Hypothalamus (tissue), 51 donors: Measurements from ENCODE around the gene PLPP6.
"Not testable (repeated sequence)": the region's sequence is repeated elsewhere in the genome, so short reads cannot be mapped to it uniquely, and the experiment has no call there.

Source experiments
- DNase-seq, 51 donors: peaks; one replicate each; lab custom pipeline; 2025; lab: John Stamatoyannopoulos, UW

PLPP6 gene

DNA sequence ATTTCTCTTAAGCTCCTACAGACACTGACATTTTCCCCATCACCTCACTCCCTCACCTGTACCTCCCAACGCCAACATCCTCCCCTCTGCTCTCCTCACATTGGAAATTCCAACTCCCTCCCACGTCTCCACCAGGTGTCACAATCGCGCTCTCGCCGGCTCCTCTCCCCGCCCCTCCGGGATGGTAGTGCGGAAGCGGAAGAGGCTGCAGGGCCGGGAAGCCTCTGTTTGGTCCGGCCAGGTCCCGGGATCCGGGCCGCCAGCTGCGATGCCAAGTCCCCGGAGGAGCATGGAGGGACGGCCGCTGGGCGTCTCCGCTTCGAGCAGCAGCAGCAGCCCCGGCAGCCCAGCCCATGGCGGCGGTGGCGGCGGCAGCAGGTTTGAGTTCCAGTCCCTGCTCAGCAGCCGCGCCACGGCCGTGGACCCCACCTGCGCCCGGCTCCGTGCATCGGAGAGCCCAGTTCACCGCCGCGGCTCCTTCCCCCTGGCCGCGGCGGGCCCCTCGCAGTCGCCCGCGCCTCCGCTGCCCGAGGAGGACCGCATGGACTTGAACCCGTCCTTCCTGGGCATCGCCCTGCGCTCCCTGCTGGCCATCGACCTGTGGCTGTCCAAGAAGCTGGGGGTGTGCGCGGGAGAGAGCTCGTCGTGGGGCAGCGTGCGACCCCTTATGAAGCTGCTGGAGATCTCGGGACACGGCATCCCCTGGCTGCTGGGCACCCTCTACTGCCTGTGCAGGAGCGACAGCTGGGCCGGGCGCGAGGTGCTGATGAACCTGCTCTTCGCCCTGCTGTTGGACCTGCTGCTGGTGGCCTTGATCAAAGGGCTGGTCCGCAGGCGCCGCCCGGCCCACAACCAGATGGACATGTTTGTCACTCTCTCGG is at the start of gene PLPP6:
Gene PLPP6, plus strand, starts transcription at position 187 of the 881 bp plus-strand sequence. Its CDS starts 82 bp downstream, at position 269.
- peak in 50 of 51 donors; percentile 18 to 89 (median 68) for DNase-seq

DNA sequence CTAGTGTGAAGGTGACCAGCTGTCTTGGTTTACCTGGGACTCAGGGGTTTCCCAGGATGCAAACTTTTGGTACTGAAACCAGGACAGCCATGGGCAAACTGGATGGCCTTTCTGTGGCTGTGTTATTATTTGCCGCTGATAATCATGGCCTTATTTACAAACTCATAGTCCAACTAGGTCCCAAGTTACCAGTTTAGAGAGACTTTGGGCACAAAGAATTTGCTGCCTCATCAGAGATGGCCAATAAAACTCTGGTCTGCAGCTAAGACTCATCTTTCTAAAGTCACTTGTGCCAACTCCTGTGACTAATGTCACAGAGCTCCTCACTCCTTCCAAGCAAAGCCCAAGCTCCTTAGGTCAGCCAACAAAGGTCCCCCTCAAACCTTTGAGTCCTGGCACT is 47.5 kb upstream of the PLPP6 start:
- no peak for DNase-seq

DNA sequence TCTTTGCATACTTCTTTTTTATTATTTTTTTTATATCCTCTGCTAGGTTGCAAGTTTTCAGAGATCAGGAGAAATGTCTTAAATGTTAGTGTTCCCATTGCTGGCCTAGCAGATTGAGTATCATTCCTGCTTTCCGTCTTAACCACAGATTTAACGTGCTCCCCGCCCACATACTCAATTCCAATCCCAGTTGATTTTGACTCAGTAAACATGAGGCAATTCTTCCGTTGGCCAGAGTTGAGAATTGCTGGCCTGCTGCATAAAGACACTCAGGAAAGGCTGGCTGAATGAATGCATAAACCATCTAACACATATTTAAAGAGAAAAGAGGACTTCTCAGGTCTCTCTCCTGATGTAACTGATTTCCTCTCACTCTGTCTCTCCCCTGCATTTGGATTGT is 46.8 kb upstream of the PLPP6 start:
- DNase-seq = no peak

DNA sequence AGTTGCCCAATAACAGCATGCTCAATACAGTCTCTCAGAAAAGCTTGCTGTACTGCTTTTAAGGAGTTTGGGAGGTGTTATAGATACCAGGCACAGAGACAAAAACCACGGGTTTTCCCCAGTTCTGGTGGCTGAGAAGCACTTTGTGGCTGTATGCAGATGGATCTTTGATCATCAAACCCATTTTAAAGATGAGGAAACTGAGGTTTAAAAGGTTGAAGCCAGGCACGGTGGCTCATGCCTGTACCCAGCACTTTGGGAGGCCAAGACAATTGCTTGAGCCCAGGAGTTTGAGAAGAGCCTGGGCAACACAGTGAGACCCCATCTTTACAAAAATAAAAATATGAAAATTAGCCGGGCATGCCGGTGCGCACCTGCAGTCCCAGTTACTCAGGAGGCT is 46.3 kb upstream of the PLPP6 start:
- DNase-seq = no peak

DNA sequence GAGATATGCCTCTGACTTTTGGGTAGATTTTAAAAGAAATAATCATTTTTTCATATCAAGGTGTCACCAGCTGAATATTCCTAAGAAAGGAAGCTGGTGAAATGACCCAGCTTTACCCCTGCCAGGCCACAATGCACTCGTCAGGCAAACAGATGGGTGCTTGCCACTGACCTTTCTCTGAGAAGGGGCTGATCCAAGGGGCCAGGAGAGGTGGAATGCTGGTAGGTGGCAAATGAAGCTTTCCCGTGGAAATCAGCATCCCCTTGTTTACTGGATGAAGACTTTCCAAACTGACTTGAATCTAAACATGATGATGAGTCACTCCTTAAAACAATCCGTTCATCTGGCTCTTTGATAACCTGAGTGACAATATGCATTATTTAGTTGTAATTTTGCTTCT is 44.3 kb upstream of the PLPP6 start:
- no peak for DNase-seq

DNA sequence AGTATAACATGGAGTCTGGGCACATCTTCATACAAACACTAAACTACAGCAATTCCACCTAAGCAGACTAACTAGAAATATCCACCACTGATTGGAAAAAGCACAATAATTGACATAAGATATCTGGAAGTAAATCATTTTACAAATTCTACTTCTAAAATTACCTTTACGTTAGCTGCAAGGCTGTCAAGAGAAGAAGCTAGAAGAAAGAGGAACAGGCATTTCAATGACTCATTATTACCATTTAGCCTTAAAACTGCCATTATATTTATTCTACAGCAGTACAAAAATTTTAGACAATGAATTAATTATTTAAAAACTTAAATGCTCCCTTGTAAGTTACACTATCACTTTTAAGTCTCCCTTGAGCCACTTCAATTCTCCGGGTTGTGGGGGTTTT is 43.4 kb upstream of the PLPP6 start:
- DNase-seq = no peak

DNA sequence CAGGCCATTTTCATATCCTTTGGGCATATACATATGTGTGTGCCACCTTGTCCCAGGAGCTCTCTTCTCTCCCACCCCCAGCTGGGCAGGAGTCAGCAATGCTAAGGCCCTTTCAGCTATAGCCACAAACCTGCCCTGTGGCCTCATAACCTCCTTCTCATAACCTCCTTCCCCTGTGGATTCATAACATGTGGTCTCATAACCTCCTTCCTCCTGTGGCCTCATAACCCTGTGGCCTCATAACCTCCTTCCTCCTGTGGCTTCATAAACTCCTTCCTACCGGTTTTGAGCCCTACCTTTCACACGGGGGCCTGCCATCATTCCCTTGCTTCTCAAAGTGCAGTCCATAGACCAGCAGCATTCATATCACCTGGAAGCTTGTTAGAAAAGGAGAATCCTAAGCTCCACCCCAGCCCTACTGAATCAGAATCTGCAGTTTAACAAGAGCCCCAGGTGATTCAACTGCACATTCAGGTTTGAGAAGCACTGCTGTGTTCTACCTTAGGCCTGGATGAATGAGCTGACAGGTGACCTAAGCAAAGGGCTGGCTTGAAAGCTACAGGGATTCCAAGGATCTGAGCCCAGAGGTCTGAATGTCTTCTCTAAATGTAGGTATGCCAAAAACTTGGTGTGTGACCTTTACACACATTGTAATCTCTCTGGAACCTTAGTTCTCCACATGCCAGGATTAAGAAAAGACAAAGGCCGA is 41.9 kb upstream of the PLPP6 start:
- no peak for DNase-seq

DNA sequence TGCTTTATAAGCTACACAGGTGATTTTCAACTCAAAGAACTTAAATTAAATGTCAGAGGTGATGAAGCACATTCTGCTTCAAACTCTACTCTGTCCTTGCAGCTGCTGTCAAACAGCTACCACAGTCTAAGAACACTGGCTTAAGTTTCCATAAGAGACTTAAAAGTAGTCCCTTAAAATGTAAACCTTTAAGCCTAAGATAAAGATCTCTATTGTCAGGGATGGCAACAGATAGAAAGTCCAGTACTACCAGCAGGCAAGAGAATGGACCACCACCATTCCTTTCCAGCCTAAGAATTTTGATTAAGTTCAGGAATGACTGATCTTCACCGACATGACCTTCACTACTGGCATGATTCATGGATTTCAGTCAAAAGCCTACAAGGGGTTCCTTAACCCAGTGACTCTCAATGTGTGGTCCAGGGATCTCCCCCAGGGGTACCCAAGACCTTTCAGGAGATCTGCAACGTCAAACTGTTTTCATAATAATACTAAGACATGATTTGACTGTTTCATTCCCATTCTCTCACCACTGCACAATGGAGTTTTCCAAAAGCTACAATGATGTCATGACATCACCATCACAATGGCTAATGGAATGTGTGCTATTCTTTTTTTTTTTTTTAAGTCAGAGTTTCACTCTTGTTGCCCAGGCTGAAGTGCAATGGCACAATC is 41.1 kb upstream of the PLPP6 start:
- DNase-seq = no peak

DNA sequence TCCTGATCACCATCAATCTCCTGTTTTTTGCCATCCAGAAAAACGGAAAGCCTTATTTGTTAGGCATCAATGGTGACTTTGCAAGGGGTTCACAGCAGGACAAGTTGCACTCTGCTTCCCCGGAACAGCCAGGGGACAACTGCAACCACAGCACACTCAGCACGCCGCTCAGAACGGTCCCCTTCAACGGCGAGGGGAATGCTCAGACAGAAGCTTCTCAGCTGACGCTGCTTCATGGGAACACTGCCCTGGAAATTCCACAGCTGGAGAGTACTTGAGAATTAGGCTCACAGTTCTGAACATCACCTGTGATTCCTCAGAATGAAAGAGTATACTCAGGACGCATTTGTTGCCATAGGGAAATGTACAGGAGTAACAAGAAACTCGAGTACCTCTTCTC is 40.1 kb upstream of the PLPP6 start:
- peak in 1 of 51 donors; percentile 3 for DNase-seq

DNA sequence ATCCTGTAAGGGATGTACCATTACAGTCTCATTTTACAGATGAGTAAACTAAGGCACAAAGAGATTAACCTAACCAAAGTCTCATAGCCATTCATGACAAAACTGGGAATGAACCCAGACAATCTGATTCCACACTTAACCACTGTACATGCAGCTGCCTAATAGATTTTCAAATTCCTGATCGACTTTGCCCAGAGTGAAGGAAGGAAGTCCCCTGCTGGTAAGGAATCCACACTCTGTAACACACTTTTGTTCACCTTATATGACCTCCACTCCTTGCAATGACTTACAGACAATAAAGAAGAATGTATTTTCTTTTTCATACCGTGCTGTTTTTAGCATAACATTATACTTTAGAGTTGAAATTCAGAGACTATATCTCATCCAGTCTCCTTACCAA is 31.3 kb upstream of the PLPP6 start:
- DNase-seq = no peak

DNA sequence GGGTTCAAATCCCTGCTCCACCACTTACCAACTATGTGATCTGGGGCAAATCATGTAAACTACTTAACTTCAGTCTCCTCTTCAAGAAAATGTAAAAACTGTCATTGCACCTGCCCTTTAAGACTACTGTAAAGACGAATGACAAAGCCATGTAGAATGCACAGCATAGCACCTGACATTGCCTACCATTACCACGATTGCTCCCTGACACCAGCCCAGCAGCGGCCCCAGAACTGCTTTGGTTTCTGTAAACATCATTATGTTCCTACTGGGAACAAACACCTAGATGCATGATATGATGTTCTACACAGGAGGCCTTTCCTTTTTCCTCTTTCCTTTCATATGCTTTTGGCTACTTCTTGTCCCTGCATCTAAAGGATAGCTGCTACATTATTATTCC is 23.1 kb upstream of the PLPP6 start:
- DNase-seq = no peak

DNA sequence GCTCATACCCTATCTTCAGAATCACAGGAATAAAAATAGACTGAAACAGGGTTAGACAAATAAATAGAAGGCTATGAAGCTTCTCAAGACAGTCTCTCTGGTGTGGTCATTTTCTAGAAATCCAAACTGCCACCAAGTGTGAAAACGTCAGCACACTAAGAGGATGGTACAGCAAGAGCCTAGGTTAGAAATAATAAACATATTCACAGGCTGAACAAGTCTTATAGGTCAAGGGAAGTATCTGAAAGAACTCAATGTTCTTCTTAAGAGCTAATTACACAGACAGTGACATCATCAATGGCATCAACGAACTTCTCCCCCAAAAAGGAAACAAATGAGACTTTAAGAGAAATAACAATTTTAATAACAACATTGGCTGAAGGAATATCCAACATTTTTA is 22.7 kb upstream of the PLPP6 start:
- DNase-seq = no peak

DNA sequence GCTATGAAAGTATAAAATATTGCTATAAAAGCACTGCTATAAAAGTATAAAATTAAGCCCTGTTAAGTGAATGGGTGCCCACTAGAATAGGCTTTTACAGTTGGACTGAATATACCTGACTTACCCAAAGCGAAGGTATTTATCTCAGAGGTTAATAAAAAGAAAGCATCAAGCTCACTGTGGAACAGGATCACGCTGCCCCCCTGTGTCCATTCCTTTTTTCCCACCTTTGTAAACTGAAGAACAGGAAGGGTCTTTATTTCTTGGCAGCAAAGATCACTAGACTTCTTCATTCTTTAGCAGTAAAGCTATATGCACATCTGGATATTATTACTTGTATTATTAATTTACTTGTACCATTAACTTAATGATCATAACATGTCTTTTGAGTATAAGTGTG is 22.1 kb upstream of the PLPP6 start:
- peak in 1 of 51 donors; percentile 1 for DNase-seq

DNA sequence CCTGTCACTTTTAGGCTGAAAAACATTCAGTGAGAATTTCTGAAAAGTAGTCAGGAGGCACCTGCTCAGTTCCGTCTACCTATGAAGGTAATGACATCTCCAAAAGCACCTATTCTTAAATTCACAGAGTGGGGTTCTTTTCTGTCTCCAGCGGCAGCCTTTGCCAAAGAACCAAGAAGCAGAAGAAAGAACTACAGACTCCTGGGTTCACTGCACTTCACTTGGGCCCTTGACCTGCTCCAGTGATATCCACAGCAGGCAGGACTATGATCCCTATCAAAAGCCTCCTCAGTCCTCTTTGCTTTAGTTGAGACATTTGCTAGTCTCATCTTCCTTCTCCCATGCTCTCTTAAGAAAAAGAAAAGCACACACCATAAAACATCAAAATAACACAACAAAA is 19.7 kb upstream of the PLPP6 start:
- DNase-seq = no peak

DNA sequence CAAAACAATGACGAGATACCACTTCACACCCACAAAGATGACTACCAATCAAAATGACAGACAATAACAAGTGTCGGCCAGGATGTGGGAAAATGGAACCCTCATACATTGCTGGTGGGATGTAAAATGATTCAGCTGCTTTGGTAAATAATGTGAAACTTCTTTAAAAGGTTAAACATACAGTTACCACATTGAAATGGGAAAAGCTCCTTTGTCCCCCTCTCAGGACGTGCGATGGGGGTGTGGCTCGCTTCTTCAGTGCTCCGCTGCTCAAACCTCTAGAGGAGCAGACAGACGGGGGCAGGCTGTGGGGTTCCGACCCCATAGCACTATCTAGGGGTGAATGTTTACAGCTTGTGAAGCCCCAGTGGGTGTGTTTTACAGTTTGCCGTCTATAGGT is 8.0 kb upstream of the PLPP6 start:
- no peak for DNase-seq

DNA sequence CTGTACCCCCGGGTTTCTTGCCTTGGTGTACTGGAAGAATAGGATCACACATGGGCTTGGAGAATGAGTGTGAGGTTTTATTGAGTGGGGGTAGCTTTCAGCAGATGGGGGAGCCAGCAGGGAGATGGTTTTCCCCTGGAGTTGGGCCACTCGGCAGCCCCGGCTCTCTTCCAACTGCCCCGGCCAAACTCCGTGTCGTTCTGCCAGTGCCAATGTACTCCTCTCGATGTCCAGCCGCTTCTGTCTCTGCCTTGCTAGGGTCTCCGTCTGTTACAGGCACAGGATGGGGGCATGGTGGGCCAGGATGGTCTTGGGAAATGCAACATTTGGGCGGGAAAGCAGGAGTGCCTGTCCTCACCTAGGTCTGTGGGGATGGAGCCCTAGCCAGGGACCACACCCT is 7.6 kb upstream of the PLPP6 start:
- DNase-seq = no peak

DNA sequence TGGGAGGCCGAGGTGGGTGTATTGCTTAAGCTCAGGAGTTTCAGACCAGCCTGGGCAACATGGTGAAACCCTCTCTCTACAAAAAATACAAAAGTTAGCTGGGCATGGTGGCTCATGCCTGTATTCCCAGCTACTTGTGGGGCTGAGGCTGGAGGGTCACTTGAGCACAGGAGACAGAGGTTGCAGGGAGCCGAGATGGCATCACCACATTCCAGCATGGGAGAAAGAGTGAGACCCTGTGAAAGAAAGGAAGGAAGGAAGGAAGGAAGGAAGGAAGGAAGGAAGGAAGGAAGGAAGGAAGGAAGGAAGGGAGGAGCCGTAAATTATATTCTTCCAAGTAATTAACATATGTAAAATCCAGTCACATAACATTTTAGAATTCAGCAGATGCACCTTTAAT is 5.9 kb upstream of the PLPP6 start:
- DNase-seq = not testable (repeated sequence)

DNA sequence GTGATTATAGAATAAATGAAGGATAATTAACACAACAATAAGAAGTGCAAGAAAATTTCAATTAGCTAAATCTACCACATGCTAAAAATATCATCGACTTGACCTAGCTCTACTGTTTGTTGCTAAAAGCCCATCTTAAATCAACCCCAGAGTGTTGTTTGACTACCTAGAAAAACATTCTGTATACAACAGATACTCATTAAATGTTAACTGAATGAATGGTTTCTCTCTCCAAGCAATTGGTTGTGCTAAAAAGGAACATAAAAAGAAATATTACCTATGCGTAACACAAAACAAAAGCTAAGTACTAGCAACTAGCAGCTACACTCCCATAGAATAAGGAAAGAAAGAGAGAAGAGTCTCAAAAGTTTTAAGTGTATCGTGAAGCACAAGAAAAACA is 5.5 kb upstream of the PLPP6 start:
- no peak for DNase-seq

DNA sequence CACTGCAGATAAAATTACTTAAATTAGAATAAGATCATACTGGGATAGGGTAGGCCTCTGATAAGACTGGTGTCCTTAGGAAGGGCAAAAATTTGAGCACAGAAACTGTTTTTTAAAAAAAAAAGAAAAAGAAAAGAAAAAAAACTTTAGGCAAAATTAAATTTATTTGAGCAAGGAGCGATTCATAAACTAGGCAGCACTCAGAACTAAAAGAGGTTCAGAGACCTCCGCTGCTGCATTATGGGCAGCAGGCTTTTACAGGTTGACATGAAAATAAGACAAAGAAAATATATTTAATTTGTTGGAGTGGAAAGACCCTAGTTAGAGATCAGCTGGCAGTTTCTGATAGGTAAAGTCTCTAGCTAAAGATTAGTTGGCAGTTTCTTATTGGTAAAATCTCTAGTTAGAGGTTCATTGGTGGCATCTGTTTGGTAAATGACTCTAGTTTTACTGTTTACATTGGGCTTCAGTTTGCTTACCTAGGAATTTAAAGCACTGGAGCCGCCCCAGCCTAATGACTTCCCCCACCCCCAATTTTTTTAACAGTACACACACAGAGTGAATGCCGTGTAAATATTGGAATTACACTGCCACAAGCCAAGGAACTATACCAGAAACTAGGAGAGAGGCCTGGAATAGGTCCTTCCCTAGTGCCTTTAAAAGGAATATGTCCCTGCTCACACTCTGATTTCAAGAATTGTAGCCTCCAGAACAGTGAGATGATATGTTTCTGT is 4.5 kb upstream of the PLPP6 start:
- DNase-seq = no peak

DNA sequence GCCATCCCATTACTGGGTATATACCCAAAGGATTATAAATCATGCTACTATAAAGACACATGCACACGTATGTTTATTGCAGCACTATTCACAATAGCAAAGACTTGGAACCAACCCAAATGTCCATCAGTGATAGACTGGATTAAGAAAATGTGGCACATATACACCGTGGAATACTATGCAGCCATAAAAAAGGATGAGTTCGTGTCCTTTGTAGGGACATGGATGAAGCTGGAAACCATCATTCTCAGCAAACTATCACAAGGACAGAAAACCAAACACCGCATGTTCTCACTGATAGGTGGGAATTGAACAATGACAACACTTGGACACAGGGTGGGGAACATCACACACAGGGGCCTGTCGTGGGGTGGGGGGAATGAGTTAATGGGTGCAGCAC is 1.4 kb upstream of the PLPP6 start:
- DNase-seq = not testable (repeated sequence)

DNA sequence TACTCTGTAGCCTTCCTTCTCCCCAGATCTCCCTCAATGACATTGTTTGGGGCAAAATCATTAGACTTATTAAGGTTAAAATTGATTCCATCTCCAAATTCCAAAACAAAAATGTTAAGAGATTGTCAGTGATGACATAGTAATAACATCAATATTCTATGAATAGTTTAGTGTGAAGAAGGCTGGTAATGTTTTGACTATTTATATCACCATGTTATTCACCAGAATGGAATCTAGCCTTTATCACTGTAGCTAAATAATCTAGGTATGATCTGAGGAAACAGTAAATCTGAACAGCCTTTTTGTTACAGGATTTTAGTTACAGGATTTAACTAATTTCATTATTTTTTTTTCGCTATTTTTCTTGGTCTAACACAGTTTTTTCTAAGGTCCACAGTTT is 929 bp upstream of the PLPP6 start:
- DNase-seq = no peak
